H9 (cell line): Measurements from ENCODE around the gene ORAI3. TPM values are rescaled to one million over a fixed set of nuclear protein-coding genes. Genes with fewer than 3 reads are reported as not detected.

ENCODE experiments used
- DNase-seq: peaks from one replicate; pipeline ENCODE4 v3.0.0-alpha.2; 2017
- H2AFZ ChIP-seq: one replicate; pipeline ENCODE4 v1.6.1; 2013; ENCODE audit warnings: mild to moderate bottlenecking, low read length, control low read depth, moderate library complexity
- H2AK5ac ChIP-seq: 2 replicates; pipeline ENCODE4 v1.6.1; 2013; ENCODE audit warnings: low read length, control low read depth, mixed read lengths; ENCODE audit not compliant: insufficient read length
- H2BK120ac ChIP-seq: one replicate; pipeline ENCODE4 v1.6.1; 2013; ENCODE audit warnings: low read depth, mild to moderate bottlenecking, low read length, control low read depth, inconsistent platforms; ENCODE audit not compliant: poor library complexity, severe bottlenecking
- H2BK12ac ChIP-seq: 2 replicates; pipeline ENCODE4 v1.6.1; 2013; ENCODE audit warnings: low read length, control low read depth, mixed read lengths, low read depth; ENCODE audit not compliant: insufficient read length
- H2BK15ac ChIP-seq: 2 replicates; pipeline ENCODE4 v1.6.1; 2013; ENCODE audit warnings: low read depth, low read length, control low read depth
- H2BK20ac ChIP-seq: one replicate; pipeline ENCODE4 v1.6.1; 2013; ENCODE audit warnings: low read depth, mild to moderate bottlenecking, low read length, control low read depth, inconsistent platforms; ENCODE audit not compliant: poor library complexity, severe bottlenecking
- H2BK5ac ChIP-seq: 2 replicates; pipeline ENCODE4 v1.6.1; 2013; ENCODE audit warnings: low read length, control low read depth, mixed read lengths; ENCODE audit not compliant: insufficient read length
- H3K14ac ChIP-seq: 2 replicates; pipeline ENCODE4 v1.6.1; 2013; ENCODE audit warnings: low read length, control low read depth; ENCODE audit not compliant: insufficient read depth
- H3K18ac ChIP-seq: 2 replicates; pipeline ENCODE4 v1.6.1; 2013; ENCODE audit warnings: low read depth, mild to moderate bottlenecking, mixed read lengths, low read length, control low read depth; ENCODE audit not compliant: insufficient read length
- H3K23ac ChIP-seq: 2 replicates; pipeline ENCODE4 v1.6.1; 2013; ENCODE audit warnings: low read length, control low read depth, mixed read lengths, low read depth; ENCODE audit not compliant: insufficient read length
- H3K23me2 ChIP-seq: 2 replicates; pipeline ENCODE4 v1.6.1; 2013; ENCODE audit warnings: low read depth, mild to moderate bottlenecking, mixed read lengths, low read length, control low read depth; ENCODE audit not compliant: insufficient read length, poor library complexity, severe bottlenecking
- H3K27ac ChIP-seq: 2 replicates; pipeline ENCODE4 v1.5.1; 2013; ENCODE audit warnings: low read length, control low read depth, mixed read lengths, low read depth; ENCODE audit not compliant: insufficient read length
- H3K27me3 ChIP-seq: 2 replicates; pipeline ENCODE4 v1.6.1; 2013; ENCODE audit warnings: low read length, control low read depth, inconsistent platforms; ENCODE audit not compliant: insufficient read depth
- H3K4ac ChIP-seq: 2 replicates; pipeline ENCODE4 v1.6.1; 2013; ENCODE audit warnings: low read depth, mild to moderate bottlenecking, control low read depth, inconsistent platforms, low read length, moderate library complexity
- H3K4me1 ChIP-seq: 2 replicates; pipeline ENCODE4 v1.6.1; 2013; ENCODE audit warnings: low read length, control low read depth, inconsistent platforms; ENCODE audit not compliant: insufficient read depth
- H3K4me2 ChIP-seq: 2 replicates; pipeline ENCODE4 v1.6.1; 2013; ENCODE audit warnings: low read length, control low read depth, mixed read lengths; ENCODE audit not compliant: insufficient read length, insufficient read depth
- H3K56ac ChIP-seq: 2 replicates; pipeline ENCODE4 v1.6.1; 2013; ENCODE audit warnings: low read depth, mild to moderate bottlenecking, mixed read lengths, low read length, control low read depth; ENCODE audit not compliant: insufficient read length
- H3K79me1 ChIP-seq: 2 replicates; pipeline ENCODE4 v1.6.1; 2013; ENCODE audit warnings: low read depth, mild to moderate bottlenecking, moderate library complexity, low read length, control low read depth, inconsistent platforms; ENCODE audit not compliant: insufficient read depth, poor library complexity, severe bottlenecking
- H3K79me2 ChIP-seq: 2 replicates; pipeline ENCODE4 v1.6.1; 2013; ENCODE audit warnings: low read length, control low read depth, inconsistent platforms; ENCODE audit not compliant: insufficient read depth
- H3K9ac ChIP-seq: 2 replicates; pipeline ENCODE4 v1.6.1; 2013; ENCODE audit warnings: low read length, control low read depth, mixed read lengths; ENCODE audit not compliant: insufficient read length; ENCODE audit errors: extremely low read depth
- H3K9me3 ChIP-seq: one replicate; pipeline ENCODE4 v1.6.1; 2013; ENCODE audit warnings: low read depth, low read length, inconsistent platforms; ENCODE audit not compliant: control insufficient read depth
- H3T11ph ChIP-seq: one replicate; pipeline ENCODE4 v1.6.1; 2013; ENCODE audit warnings: mild to moderate bottlenecking, low read length, control low read depth, inconsistent platforms
- H4K20me1 ChIP-seq: one replicate; pipeline ENCODE4 v1.6.1; 2013; ENCODE audit not compliant: control insufficient read depth, insufficient read length, insufficient read depth
- H4K5ac ChIP-seq: 2 replicates; pipeline ENCODE4 v1.6.1; 2013; ENCODE audit warnings: low read depth, mild to moderate bottlenecking, mixed read lengths, low read length, control low read depth; ENCODE audit not compliant: insufficient read length
- H4K8ac ChIP-seq: replicated peaks from 2 replicates; pipeline ENCODE4 v1.6.1; 2013; ENCODE audit warnings: low read length, control low read depth, mixed read lengths, low read depth; ENCODE audit not compliant: insufficient read length
- H4K91ac ChIP-seq: 2 replicates; pipeline ENCODE4 v1.6.1; 2013; ENCODE audit warnings: low read depth, mild to moderate bottlenecking, moderate library complexity, mixed read lengths, low read length, control low read depth; ENCODE audit not compliant: insufficient read length
- H3K27ac Mint-ChIP-seq, 3 experiments: 2 replicates in 2 of 3; 3 replicates in 1 of 3; pipeline ENCODE4 v1.8.0; 2020 to 2021; ENCODE audit warnings: mixed read lengths in 3 of 3, mild to moderate bottlenecking in 1 of 3, moderate library complexity in 1 of 3
- H3K27me3 Mint-ChIP-seq: 2 replicates; pipeline ENCODE4 v1.8.0; 2021; ENCODE audit warnings: low read depth, mild to moderate bottlenecking, moderate library complexity, mixed read lengths
- H3K36me3 Mint-ChIP-seq, 3 experiments: 2 replicates in 2 of 3; 3 replicates in 1 of 3; pipeline ENCODE4 v1.8.0; 2020 to 2021; ENCODE audit warnings: low read depth in 3 of 3, mixed read lengths in 3 of 3; ENCODE audit not compliant: insufficient read depth in 1 of 3
- H3K4me1 Mint-ChIP-seq, 2 experiments: 2 replicates each; pipeline ENCODE4 v1.8.0; 2020; ENCODE audit warnings: mixed read lengths in 2 of 2
- H3K4me3 Mint-ChIP-seq, 2 experiments: 2 replicates in 1 of 2; 3 replicates in 1 of 2; pipeline ENCODE4 v1.8.0; 2020 to 2021; ENCODE audit warnings: mild to moderate bottlenecking in 2 of 2, mixed read lengths in 2 of 2, moderate library complexity in 1 of 2
- H3K9me3 Mint-ChIP-seq, 2 experiments: 2 replicates in 1 of 2; 3 replicates in 1 of 2; pipeline ENCODE4 v1.8.0; 2020; ENCODE audit warnings: mild to moderate bottlenecking in 2 of 2, mixed read lengths in 2 of 2, moderate library complexity in 1 of 2
- CTCF ChIP-seq: fragments of 200-600 bp; sonication (generic); conservative IDR thresholded peaks from 3 replicates; pipeline ENCODE4 v1.8.0; 2021; ENCODE audit warnings: antibody characterized with exemption, mild to moderate bottlenecking
- WGBS: extraction: QIAGEN DNeasy Blood & Tissue Kit; methylation state at CpG from one replicate; pipeline ENCODE4 v1.1.7; 2013; ENCODE audit warnings: missing lambda C conversion rate, low lambda C conversion rate, mixed read lengths; ENCODE audit not compliant: insufficient read length; ENCODE audit errors: extremely low coverage; 5-methylcytosine and 5-hydroxymethylcytosine counted together
- total RNA-seq: library from RNA; stranded (reverse); gene quantifications from 2 replicates; pipeline ENCODE4 v1.2.1, GENCODE V29; 2021

ORAI3 gene
- total RNA-seq, 1 experiment from 2014 or later, result 6.9 TPM

GRCh38 chr16:30995927-30996323 lies 47.1 kb downstream of the ORAI3 start:
- no peak for DNase-seq
- H3K27me3 Mint-ChIP-seq, result peaks cover 10% of the 10 kb centered on the region; the same call in 1 of the 2 replicates
- H3K9me3 Mint-ChIP-seq, result no peaks in the 10 kb centered on the region
- H3K23ac ChIP-seq, result no peak overlapping the region
- H4K8ac ChIP-seq, result no peak overlapping the region
- H3K9ac ChIP-seq, result no peak overlapping the region
- no peak overlapping the region for H4K91ac ChIP-seq
- H3T11ph ChIP-seq, result no peak overlapping the region
- H3K4me3 Mint-ChIP-seq, result peak overlapping the region; percentile 76 to 85
- no peak overlapping the region for H3K14ac ChIP-seq
- H3K27ac ChIP-seq, result no peak overlapping the region
- H2AK5ac ChIP-seq, result no peak overlapping the region
- H3K23me2 ChIP-seq, result peaks cover 12% of the 10 kb centered on the region
- H3K18ac ChIP-seq, result no peak overlapping the region
- no peak for TF ChIP-seq CTCF
- H2BK5ac ChIP-seq, result no peak overlapping the region
- no peak overlapping the region for H3K4ac ChIP-seq
- H3K27ac Mint-ChIP-seq, result no peak overlapping the region
- no peaks in the 10 kb centered on the region for H4K20me1 ChIP-seq
- H3K4me1 ChIP-seq, result no peaks in the 10 kb centered on the region
- peak overlapping the region; percentile 59 for H3K4me2 ChIP-seq
- H3K4me1 Mint-ChIP-seq, result peaks cover 15 to 18% of the 10 kb centered on the region in 2 experiments
- no peak overlapping the region for H2BK120ac ChIP-seq
- no CpG with 5 or more reads among the region's 11 CpGs for WGBS
- no peak overlapping the region for H3K56ac ChIP-seq
- no peak overlapping the region for H2BK15ac ChIP-seq
- no peaks in the 10 kb centered on the region for H3K79me2 ChIP-seq
- H4K5ac ChIP-seq, result no peak overlapping the region
- no peaks in the 10 kb centered on the region for H3K27me3 ChIP-seq
- H3K79me1 ChIP-seq, result no peaks in the 10 kb centered on the region
- no peak overlapping the region for H2BK20ac ChIP-seq
- no peak overlapping the region for H2AFZ ChIP-seq
- peaks cover 0 to 10% (median 2%) of the 10 kb centered on the region in 3 experiments; a peak in 2 of 7 replicates for H3K36me3 Mint-ChIP-seq
- H2BK12ac ChIP-seq, result no peak overlapping the region
- no peaks in the 10 kb centered on the region for H3K9me3 ChIP-seq
